ENCODE measurements around the gene MTRF1L.

DNA sequence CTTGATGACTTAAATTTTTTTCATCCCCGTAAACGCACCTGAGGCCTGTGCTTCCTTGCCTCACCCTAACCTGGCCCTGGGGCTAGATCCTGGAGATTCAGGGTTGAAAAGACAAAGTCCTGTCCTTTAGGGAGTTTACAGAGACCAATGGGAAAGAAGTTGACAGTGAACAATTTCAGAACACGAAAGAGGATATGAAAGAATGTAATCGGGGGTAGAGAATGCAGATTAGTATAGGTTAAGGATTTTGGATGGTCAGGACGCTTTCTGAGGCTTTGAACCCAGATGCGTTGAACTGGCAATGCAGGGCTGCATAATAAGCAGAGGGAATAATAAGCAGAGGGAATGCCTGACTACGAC lies 18.0 kb downstream of the MTRF1L start:
- TF ChIP-seq CTCF (IDR thresholded peaks at IDR 0.05; ENCODE audit: low read depth, low read length) (no peak), MAX (IDR thresholded peaks at IDR 0.05; ENCODE audit: low read depth, low read length) (no peak)
